GM23338 (cell line): ENCODE results near the gene NEU1. TPM values are rescaled to one million over a fixed set of nuclear protein-coding genes. Genes with fewer than 3 reads are reported as not detected.
A peak's percentile ranks its signal among the peaks of the same experiment; 100 is the strongest.
"Not testable (repeated sequence)": the region's sequence is repeated elsewhere in the genome, so short reads cannot be mapped to it uniquely, and the experiment has no call there.

ENCODE experiments used
- ATAC-seq: fragments of 200-7000 bp; cut with Tn5 transposase; 3 replicates; pipeline ENCODE4 v1.9.1; 2020
- DNase-seq: peaks from one replicate; pipeline ENCODE4 v3.0.0-alpha.2; 2015; ENCODE audit warnings: low spot score
- H2AFZ ChIP-seq: fragments of 200-600 bp; sonication (generic); 2 replicates; pipeline ENCODE4 v1.8.0; 2016; ENCODE audit warnings: antibody characterized with exemption, mild to moderate bottlenecking, moderate library complexity
- H3F3A ChIP-seq: fragments of 200-600 bp; sonication (generic); replicated peaks from 2 replicates; pipeline ENCODE4 v1.8.0; 2017; ENCODE audit warnings: antibody characterized with exemption, mixed run types, low read depth
- H3K27ac ChIP-seq: fragments of 200-600 bp; sonication (generic); 2 replicates; pipeline ENCODE4 v1.6.1; 2016; ENCODE audit warnings: low read depth
- H3K27me3 ChIP-seq: fragments of 200-600 bp; sonication (generic); 2 replicates; pipeline ENCODE4 v1.8.0; 2016; ENCODE audit warnings: mild to moderate bottlenecking, mixed run types, moderate library complexity; ENCODE audit not compliant: insufficient read depth
- H3K36me3 ChIP-seq: fragments of 200-600 bp; sonication (generic); 2 replicates; pipeline ENCODE4 v1.8.0; 2016; ENCODE audit warnings: mild to moderate bottlenecking; ENCODE audit not compliant: insufficient read depth
- H3K4me1 ChIP-seq: fragments of 200-600 bp; sonication (generic); 2 replicates; pipeline ENCODE4 v1.8.0; 2016; ENCODE audit warnings: mild to moderate bottlenecking, moderate library complexity; ENCODE audit not compliant: insufficient read depth
- H3K4me2 ChIP-seq: fragments of 200-600 bp; sonication (generic); 2 replicates; pipeline ENCODE4 v1.7.1; 2017; ENCODE audit warnings: mixed run types
- H3K4me3 ChIP-seq: fragments of 200-600 bp; sonication (generic); 2 replicates; pipeline ENCODE4 v1.6.1; 2016; ENCODE audit warnings: mixed run types
- H3K79me2 ChIP-seq: fragments of 200-600 bp; sonication (generic); replicated peaks from 2 replicates; pipeline ENCODE4 v1.8.0; 2017; ENCODE audit warnings: mild to moderate bottlenecking; ENCODE audit not compliant: insufficient read depth
- H3K9me2 ChIP-seq: fragments of 200-600 bp; sonication (generic); 2 replicates; pipeline ENCODE4 v1.8.0; 2017; ENCODE audit not compliant: insufficient read depth
- H4K20me1 ChIP-seq: fragments of 200-600 bp; sonication (generic); replicated peaks from 2 replicates; pipeline ENCODE4 v1.8.0; 2017; ENCODE audit warnings: mild to moderate bottlenecking; ENCODE audit not compliant: insufficient read depth
- H3K27ac Mint-ChIP-seq: 2 replicates; pipeline ENCODE4 v1.8.0; 2020; ENCODE audit warnings: inconsistent platforms, mild to moderate bottlenecking, moderate library complexity, mixed read lengths
- H3K27me3 Mint-ChIP-seq: 3 replicates; pipeline ENCODE4 v1.8.0; 2022; ENCODE audit warnings: low read depth, mild to moderate bottlenecking, moderate library complexity, mixed read lengths, inconsistent platforms; ENCODE audit not compliant: insufficient read depth, poor library complexity
- H3K36me3 Mint-ChIP-seq: 3 replicates; pipeline ENCODE4 v1.8.0; 2021; ENCODE audit warnings: low read depth, mild to moderate bottlenecking, inconsistent platforms, moderate library complexity, mixed read lengths
- H3K4me1 Mint-ChIP-seq: 3 replicates; pipeline ENCODE4 v1.8.0; 2020; ENCODE audit warnings: mild to moderate bottlenecking, inconsistent platforms, mixed read lengths
- H3K4me3 Mint-ChIP-seq: 3 replicates; pipeline ENCODE4 v1.8.0; 2021; ENCODE audit warnings: moderate library complexity, mild to moderate bottlenecking, inconsistent platforms, mixed read lengths
- H3K9me3 Mint-ChIP-seq: 3 replicates; pipeline ENCODE4 v1.8.0; 2020; ENCODE audit warnings: moderate library complexity, mild to moderate bottlenecking, inconsistent platforms, mixed read lengths
- NANOG ChIP-seq: IDR thresholded peaks from 2 replicates; pipeline ENCODE4 v1.6.1; 2016; ENCODE audit warnings: antibody characterized with exemption, borderline replicate concordance
- polyA plus RNA-seq: library from polyadenylated mRNA; unstranded; fragments of >200 nt; fragmentation: Nextera tagmentation; extraction: Ambion mirVana; gene quantifications from 2 replicates; pipeline ENCODE4 v1.2.1, GENCODE V29; 2016
- total RNA-seq: library from RNA; depleted of rRNA; stranded (reverse); fragments of >200 nt; shearing (Covaris generic); gene quantifications from 2 replicates; pipeline ENCODE4 v1.2.3, GENCODE V29; 2014

Gene NEU1
- total and polyA plus RNA-seq, 2 experiments from 2014 or later: 31.4 to 47.4 TPM

- Histone ChIP-seq H4K20me1 (peaks cover 9% of the 10 kb centered on the region; the same call in 1 of the 2 replicates), H3K36me3 (no peaks in the 10 kb centered on the region), H3K27ac (no peak overlapping the region), H3K79me2 (peaks cover 19% of the 10 kb centered on the region), H3K4me2 (no peak overlapping the region), H2AFZ (no peak overlapping the region), H3K4me3 (no peak overlapping the region), H3K27me3 (no peaks in the 10 kb centered on the region), H3K4me1 (peaks cover 47% of the 10 kb centered on the region), H3K9me2 (no peaks in the 10 kb centered on the region), H3F3A (peaks cover 13% of the 10 kb centered on the region)
- no peak for TF ChIP-seq NANOG
- Mint-ChIP-seq H3K27ac (no peak overlapping the region), H3K36me3 (peaks cover 9% of the 10 kb centered on the region; the same call in 2 of the 3 replicates), H3K27me3 (peaks cover 24% of the 10 kb centered on the region), H3K9me3 (peaks cover 10% of the 10 kb centered on the region; the same call in 2 of the 3 replicates), H3K4me3 (no peak overlapping the region; the same call in 2 of the 3 replicates), H3K4me1 (peaks cover 37% of the 10 kb centered on the region)
- ATAC-seq (no peak), DNase-seq (no peak)
These were observed 42.7 kb downstream of the NEU1 start for GRCh38 chr6:31819871-31820299.

- Histone ChIP-seq H3K4me1 (peaks cover 39% of the 10 kb centered on the region), H3K79me2 (peaks cover 19% of the 10 kb centered on the region), H3K4me2 (peak overlapping the region; percentile 74), H3K4me3 (peak overlapping the region; percentile 47), H3F3A (peaks cover 18% of the 10 kb centered on the region)
- peak overlapping the region; percentile 65 for H3K4me3 Mint-ChIP-seq
- H3K36me3 Mint-ChIP-seq, H3K9me3 Mint-ChIP-seq, H3K36me3 ChIP-seq, H3K27ac Mint-ChIP-seq, DNase-seq, H3K27ac ChIP-seq, H4K20me1 ChIP-seq, H3K27me3 ChIP-seq, H2AFZ ChIP-seq, ATAC-seq, H3K9me2 ChIP-seq: not testable (repeated sequence)
- H3K27me3 Mint-ChIP-seq: peaks cover 33% of the 10 kb centered on the region
- H3K4me1 Mint-ChIP-seq: peaks cover 31% of the 10 kb centered on the region
These were observed 44.6 kb downstream of the NEU1 start for GRCh38 chr6:31817929-31818511.

DNA sequence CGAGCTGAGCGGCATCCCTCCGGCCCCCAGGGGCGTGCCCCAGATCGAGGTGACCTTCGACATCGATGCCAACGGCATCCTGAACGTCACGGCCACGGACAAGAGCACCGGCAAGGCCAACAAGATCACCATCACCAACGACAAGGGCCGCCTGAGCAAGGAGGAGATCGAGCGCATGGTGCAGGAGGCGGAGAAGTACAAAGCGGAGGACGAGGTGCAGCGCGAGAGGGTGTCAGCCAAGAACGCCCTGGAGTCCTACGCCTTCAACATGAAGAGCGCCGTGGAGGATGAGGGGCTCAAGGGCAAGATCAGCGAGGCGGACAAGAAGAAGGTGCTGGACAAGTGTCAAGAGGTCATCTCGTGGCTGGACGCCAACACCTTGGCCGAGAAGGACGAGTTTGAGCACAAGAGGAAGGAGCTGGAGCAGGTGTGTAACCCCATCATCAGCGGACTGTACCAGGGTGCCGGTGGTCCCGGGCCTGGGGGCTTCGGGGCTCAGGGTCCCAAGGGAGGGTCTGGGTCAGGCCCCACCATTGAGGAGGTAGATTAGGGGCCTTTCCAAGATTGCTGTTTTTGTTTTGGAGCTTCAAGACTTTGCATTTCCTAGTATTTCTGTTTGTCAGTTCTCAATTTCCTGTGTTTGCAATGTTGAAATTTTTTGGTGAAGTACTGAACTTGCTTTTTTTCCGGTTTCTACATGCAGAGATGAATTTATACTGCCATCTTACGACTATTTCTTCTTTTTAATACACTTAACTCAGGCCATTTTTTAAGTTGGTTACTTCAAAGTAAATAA lies 45.3 kb downstream of the NEU1 start:
- not testable (repeated sequence) for H2AFZ ChIP-seq, DNase-seq, H3K36me3 ChIP-seq, H3K27me3 ChIP-seq, H3K9me3 Mint-ChIP-seq, H4K20me1 ChIP-seq, H3K36me3 Mint-ChIP-seq, H3K9me2 ChIP-seq, H3K27ac ChIP-seq, H3K27ac Mint-ChIP-seq, ATAC-seq
- peaks cover 17% of the 10 kb centered on the region for H3K79me2 ChIP-seq
- peaks cover 25% of the 10 kb centered on the region for H3K4me1 Mint-ChIP-seq
- H3K4me2 ChIP-seq: peak overlapping the region; percentile 74
- peaks cover 32% of the 10 kb centered on the region for H3K4me1 ChIP-seq
- H3K4me3 Mint-ChIP-seq: peak overlapping the region; percentile 65
- H3F3A ChIP-seq: peaks cover 14% of the 10 kb centered on the region
- peak overlapping the region; percentile 47 for H3K4me3 ChIP-seq
- peaks cover 33% of the 10 kb centered on the region for H3K27me3 Mint-ChIP-seq
